Measurements from ENCODE around the gene DDX17. TPM values are rescaled to one million over a fixed set of nuclear protein-coding genes. Genes with fewer than 3 reads are reported as not detected.

The DDX17 gene
- total and polyA plus RNA-seq, 2 donors (not counting 1 experiment from before 2014, with no cell fraction given) = 325 to 362 TPM

DNA sequence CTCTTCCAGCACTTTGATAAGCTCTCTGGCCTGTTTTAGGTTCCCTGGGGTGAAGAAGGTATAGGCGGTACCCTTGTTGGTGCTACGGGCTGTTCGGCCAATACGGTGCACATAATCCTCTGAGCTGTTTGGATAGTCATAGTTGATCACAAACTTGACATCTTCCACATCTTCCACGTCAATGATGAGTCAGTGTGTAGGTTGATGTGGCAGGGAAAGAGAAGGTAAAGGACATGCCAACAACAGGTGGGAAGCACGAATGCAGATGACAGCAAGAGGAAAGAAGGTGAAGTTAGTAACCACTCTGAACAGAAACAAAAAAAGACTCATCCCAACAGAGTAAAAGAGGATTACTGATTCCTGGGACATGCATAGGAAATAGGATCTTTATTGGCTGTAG is 18.2 kb downstream of the DDX17 start:
- Histone ChIP-seq H3K79me2 (ENCODE audit: control insufficient read depth, insufficient read depth, low read length) (peaks cover 25% of the 10 kb centered on the region), H3K9me3 (ENCODE audit: control insufficient read depth, insufficient read depth, low read depth, low read length) (no peaks in the 10 kb centered on the region), H4K20me1 (ENCODE audit: control insufficient read depth, extremely low read depth, insufficient read depth, low read length) (no peaks in the 10 kb centered on the region), H3K27me3 (ENCODE audit: control insufficient read depth, insufficient read depth, low read length) (no peaks in the 10 kb centered on the region), H2AFZ (ENCODE audit: low read length) (no peak overlapping the region), H3K4me2 (ENCODE audit: extremely low read depth, insufficient read depth, low read length) (no peak overlapping the region), H3K27ac (ENCODE audit: insufficient read depth, low read length) (no peak overlapping the region), H3K4me3 (replicated peaks in 1 of 4; ENCODE audit: control extremely low read depth in 1 of 4, insufficient read depth in 1 of 4, low read depth in 3 of 4, low read length in 4 of 4) (no peak overlapping the region), H3K36me3 (ENCODE audit: control insufficient read depth, insufficient read depth, low read length) (peaks cover 23% of the 10 kb centered on the region), H3K4me1 (ENCODE audit: control insufficient read depth, extremely low read depth, insufficient read depth, low read length) (peaks cover 15% of the 10 kb centered on the region), H3K9ac (ENCODE audit: insufficient read depth, low read length) (no peak overlapping the region)
- DNase-seq (ENCODE audit: low read depth in 2 of 2) = no peak
- TF ChIP-seq, protein P1, sequence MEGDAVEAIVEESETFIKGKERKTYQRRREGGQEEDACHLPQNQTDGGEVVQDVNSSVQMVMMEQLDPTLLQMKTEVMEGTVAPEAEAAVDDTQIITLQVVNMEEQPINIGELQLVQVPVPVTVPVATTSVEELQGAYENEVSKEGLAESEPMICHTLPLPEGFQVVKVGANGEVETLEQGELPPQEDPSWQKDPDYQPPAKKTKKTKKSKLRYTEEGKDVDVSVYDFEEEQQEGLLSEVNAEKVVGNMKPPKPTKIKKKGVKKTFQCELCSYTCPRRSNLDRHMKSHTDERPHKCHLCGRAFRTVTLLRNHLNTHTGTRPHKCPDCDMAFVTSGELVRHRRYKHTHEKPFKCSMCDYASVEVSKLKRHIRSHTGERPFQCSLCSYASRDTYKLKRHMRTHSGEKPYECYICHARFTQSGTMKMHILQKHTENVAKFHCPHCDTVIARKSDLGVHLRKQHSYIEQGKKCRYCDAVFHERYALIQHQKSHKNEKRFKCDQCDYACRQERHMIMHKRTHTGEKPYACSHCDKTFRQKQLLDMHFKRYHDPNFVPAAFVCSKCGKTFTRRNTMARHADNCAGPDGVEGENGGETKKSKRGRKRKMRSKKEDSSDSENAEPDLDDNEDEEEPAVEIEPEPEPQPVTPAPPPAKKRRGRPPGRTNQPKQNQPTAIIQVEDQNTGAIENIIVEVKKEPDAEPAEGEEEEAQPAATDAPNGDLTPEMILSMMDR (conservative IDR thresholded peaks at IDR 0.05 in 1 of 2, IDR thresholded peaks at IDR 0.05 in 1 of 2; ENCODE audit: low read depth in 1 of 2, low read length in 2 of 2) = no peak
- TF ChIP-seq EZH2 (IDR thresholded peaks at IDR 0.05; ENCODE audit: low read length, missing control alignments) = no peak

DNA sequence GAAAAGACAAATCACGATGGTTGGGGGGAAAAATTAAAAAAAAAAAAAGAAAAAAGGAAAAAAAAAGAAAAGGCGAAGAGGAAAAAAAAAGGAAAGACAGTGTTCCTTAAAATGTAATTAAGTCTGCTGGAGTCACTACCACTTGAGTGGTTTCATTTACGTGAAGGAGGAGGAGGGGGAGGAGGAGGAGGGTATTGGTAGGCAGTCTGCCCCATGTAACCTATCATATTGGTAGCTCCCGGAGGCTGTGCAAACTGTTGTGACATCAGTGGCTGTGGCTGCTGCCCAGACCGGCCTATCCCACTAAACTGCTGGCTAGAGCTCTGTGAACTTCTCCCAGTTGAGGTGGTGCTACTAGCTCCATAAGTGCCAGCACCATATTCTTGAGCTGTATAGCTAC is 20.3 kb downstream of the DDX17 start:
- no peak for DNase-seq (ENCODE audit: low read depth in 2 of 2)
- no peak for TF ChIP-seq EZH2 (IDR thresholded peaks at IDR 0.05; ENCODE audit: low read length, missing control alignments)
- TF ChIP-seq, protein P1 (conservative IDR thresholded peaks at IDR 0.05 in 1 of 2, IDR thresholded peaks at IDR 0.05 in 1 of 2; ENCODE audit: low read depth in 1 of 2, low read length in 2 of 2) = no peak
- H3K79me2 ChIP-seq (ENCODE audit: control insufficient read depth, insufficient read depth, low read length) = peaks cover 25% of the 10 kb centered on the region
- H3K9me3 ChIP-seq (ENCODE audit: control insufficient read depth, insufficient read depth, low read depth, low read length) = no peaks in the 10 kb centered on the region
- H3K4me1 ChIP-seq (ENCODE audit: control insufficient read depth, extremely low read depth, insufficient read depth, low read length) = peaks cover 9% of the 10 kb centered on the region
- H3K9ac ChIP-seq (ENCODE audit: insufficient read depth, low read length) = no peak overlapping the region
- no peaks in the 10 kb centered on the region for H4K20me1 ChIP-seq (ENCODE audit: control insufficient read depth, extremely low read depth, insufficient read depth, low read length)
- H3K27me3 ChIP-seq (ENCODE audit: control insufficient read depth, insufficient read depth, low read length) = no peaks in the 10 kb centered on the region
- peaks cover 29% of the 10 kb centered on the region for H3K36me3 ChIP-seq (ENCODE audit: control insufficient read depth, insufficient read depth, low read length)
- no peak overlapping the region for H3K4me2 ChIP-seq (ENCODE audit: extremely low read depth, insufficient read depth, low read length)
- H2AFZ ChIP-seq (ENCODE audit: low read length) = no peak overlapping the region
- no peak overlapping the region for H3K4me3 ChIP-seq (replicated peaks in 1 of 4; ENCODE audit: control extremely low read depth in 1 of 4, insufficient read depth in 1 of 4, low read depth in 3 of 4, low read length in 4 of 4)
- H3K27ac ChIP-seq (ENCODE audit: insufficient read depth, low read length) = no peak overlapping the region

DNA sequence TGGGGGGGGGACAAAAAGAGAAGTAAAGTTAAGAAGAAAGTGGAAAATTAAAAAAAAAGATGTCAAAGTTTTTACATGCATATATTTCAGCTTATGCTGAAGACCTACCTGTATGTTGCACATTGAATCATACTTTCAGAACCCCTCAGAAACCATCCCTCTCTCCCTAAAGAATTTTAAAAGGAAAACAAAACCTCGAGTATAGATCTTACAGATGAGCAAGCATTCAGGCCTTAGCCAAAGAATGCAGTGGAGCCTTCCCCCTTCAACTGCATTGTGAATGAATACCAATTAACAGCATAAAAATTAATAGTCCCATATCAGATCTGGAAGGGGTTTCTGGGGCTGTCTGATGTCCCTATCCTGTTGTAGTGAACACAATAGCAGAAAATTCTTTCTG is 21.9 kb downstream of the DDX17 start:
- Histone ChIP-seq H3K27me3 (ENCODE audit: control insufficient read depth, insufficient read depth, low read length) (no peaks in the 10 kb centered on the region), H3K9ac (ENCODE audit: insufficient read depth, low read length) (no peak overlapping the region), H3K4me2 (ENCODE audit: extremely low read depth, insufficient read depth, low read length) (no peak overlapping the region), H3K79me2 (ENCODE audit: control insufficient read depth, insufficient read depth, low read length) (peaks cover 14% of the 10 kb centered on the region), H4K20me1 (ENCODE audit: control insufficient read depth, extremely low read depth, insufficient read depth, low read length) (no peaks in the 10 kb centered on the region), H3K4me3 (replicated peaks in 1 of 4; ENCODE audit: control extremely low read depth in 1 of 4, insufficient read depth in 1 of 4, low read depth in 3 of 4, low read length in 4 of 4) (no peak overlapping the region), H3K27ac (ENCODE audit: insufficient read depth, low read length) (no peak overlapping the region), H3K36me3 (ENCODE audit: control insufficient read depth, insufficient read depth, low read length) (peaks cover 20% of the 10 kb centered on the region), H3K4me1 (ENCODE audit: control insufficient read depth, extremely low read depth, insufficient read depth, low read length) (peaks cover 5% of the 10 kb centered on the region), H3K9me3 (ENCODE audit: control insufficient read depth, insufficient read depth, low read depth, low read length) (no peaks in the 10 kb centered on the region), H2AFZ (ENCODE audit: low read length) (no peak overlapping the region)
- TF ChIP-seq, protein P1 (conservative IDR thresholded peaks at IDR 0.05 in 1 of 2, IDR thresholded peaks at IDR 0.05 in 1 of 2; ENCODE audit: low read depth in 1 of 2, low read length in 2 of 2) = no peak
- TF ChIP-seq EZH2 (IDR thresholded peaks at IDR 0.05; ENCODE audit: low read length, missing control alignments) = no peak
- no peak for DNase-seq (ENCODE audit: low read depth in 2 of 2)
